ENCODE measurements around the gene HYCC1.

The HYCC1 gene

GRCh38 chr7:23022258-23022769 is 8.4 kb upstream of the HYCC1 start:
- TF ChIP-seq ZFX (IDR thresholded peaks at IDR 0.05; ENCODE audit: borderline replicate concordance) = no peak
- no peak for TF ChIP-seq CTCF (IDR thresholded peaks at IDR 0.05)
- H3K27ac ChIP-seq = no peak overlapping the region

GRCh38 chr7:23021596-23021995 is 7.7 kb upstream of the HYCC1 start:
- H3K27ac ChIP-seq = no peak overlapping the region
- TF ChIP-seq ZFX (IDR thresholded peaks at IDR 0.05; ENCODE audit: borderline replicate concordance) = no peak
- TF ChIP-seq CTCF (IDR thresholded peaks at IDR 0.05) = no peak

- H3K27ac ChIP-seq = no peak overlapping the region
- TF ChIP-seq ZFX (IDR thresholded peaks at IDR 0.05; ENCODE audit: borderline replicate concordance) = no peak
- no peak for TF ChIP-seq CTCF (IDR thresholded peaks at IDR 0.05)
These were observed 6.9 kb upstream of the HYCC1 start for GRCh38 chr7:23020742-23021401.

DNA sequence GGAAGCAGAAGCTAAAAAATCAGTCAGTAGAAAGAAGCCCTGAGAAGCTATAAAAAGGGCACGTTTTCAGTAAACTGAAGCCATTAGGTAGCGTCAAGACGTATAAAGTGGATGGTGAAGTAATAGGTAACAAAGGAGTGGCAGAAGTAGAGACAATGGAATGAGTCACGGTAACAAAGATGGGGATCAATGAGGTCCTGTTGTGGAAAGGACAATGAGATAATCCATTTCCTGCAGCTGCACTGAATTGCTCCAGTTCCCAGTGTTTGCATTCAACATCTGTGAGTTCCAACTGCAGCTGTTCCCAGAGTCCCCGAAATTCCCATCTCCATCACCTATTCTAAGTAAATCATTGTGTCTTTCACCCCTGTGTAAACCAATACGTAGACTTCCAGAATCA is 4.8 kb upstream of the HYCC1 start:
- H3K27ac ChIP-seq = no peak overlapping the region
- TF ChIP-seq CTCF (IDR thresholded peaks at IDR 0.05) (no peak), ZFX (IDR thresholded peaks at IDR 0.05; ENCODE audit: borderline replicate concordance) (no peak)

DNA sequence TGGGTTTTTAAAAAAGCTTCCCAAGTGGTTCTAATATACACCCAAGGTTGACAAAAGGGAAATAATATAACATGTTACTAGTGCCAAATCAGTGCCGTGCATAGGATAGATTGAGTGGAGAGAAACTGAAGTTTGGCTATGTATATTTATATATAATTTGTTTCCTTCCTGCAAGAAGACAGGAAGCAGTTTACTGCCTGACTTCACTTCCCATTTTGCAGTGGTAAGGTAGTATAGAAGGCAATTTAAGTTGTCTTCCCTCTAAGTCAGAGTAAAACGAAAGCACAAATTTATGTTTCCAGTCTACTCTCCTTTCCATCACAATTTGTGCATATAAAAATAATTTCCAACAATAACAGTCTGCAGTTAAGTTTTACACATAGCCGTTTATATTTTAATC is 3.4 kb upstream of the HYCC1 start:
- TF ChIP-seq ZFX (IDR thresholded peaks at IDR 0.05; ENCODE audit: borderline replicate concordance) (no peak), CTCF (IDR thresholded peaks at IDR 0.05) (no peak)
- H3K27ac ChIP-seq = no peak overlapping the region

DNA sequence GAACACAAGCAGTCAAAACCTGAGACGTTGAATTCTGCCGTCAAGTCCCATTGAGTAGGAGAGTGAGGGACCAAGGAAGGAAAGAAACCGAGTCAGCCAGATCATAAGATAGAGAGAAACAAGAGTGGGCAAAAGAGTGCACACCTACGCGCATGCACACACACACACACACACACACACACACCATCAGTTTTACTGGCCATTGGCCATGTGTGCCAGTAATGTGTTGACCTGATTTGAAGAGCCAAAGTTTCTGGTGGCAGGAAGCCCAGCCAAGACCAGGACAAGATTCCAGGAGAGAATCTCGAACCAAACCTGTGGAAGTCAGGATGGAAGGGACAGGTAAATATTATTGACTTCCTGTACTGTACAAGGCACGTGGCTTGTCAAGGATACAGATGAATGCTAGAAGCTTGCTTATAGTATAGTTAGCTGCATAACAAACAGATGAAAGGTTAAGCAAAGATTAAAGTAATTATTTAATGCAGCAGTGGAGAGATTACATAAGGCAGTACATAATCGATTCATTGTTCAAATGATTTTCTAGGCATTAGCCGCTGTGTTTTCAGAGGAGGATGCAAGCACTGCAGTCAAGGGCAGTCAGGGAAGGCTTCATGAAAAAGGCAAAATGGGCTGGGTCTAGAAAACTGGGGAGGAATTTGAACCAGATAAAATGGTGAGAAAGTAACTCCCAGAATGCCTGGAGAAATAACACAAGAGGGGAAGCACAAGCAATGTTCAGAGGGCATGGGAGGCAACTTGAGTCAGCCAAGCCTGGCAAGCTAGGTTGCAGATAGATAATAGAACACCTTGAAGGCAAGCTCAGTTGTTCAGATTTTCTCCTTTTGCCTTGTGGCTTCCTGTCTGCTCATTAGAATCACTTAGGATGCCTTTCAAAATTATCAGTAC is 2.7 kb upstream of the HYCC1 start:
- TF ChIP-seq CTCF (IDR thresholded peaks at IDR 0.05) (no peak), ZFX (IDR thresholded peaks at IDR 0.05; ENCODE audit: borderline replicate concordance) (no peak)
- no peak overlapping the region for H3K27ac ChIP-seq

DNA sequence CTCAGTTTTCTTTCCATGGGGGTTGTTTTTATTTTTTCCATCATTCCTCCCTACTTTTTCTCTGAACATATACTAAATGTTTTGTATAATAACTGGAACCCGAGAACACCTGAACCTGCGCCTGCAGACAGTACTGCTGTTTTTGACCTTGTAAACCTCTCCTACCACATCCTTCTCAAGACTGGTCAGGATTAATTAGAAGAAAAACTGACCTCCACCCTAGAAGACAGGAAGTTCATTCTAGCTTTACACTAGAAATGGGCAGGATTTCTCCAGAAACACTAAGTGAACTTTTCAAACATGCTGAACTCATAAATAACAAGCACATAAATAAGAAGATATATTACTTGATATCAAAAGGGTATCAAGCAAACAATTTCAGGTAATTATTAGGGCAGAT is 751 bp upstream of the HYCC1 start:
- TF ChIP-seq ZFX (IDR thresholded peaks at IDR 0.05; ENCODE audit: borderline replicate concordance) (no peak), CTCF (IDR thresholded peaks at IDR 0.05) (no peak)
- H3K27ac ChIP-seq = no peak overlapping the region; the same call in 1 of the 2 replicates

Data from 22Rv1 (cell line).